OCI-LY7 (cell line): Measurements from ENCODE around the gene PITPNC1. TPM values are rescaled to one million over a fixed set of nuclear protein-coding genes. Genes with fewer than 3 reads are reported as not detected.
"Not testable (repeated sequence)": the region's sequence is repeated elsewhere in the genome, so short reads cannot be mapped to it uniquely, and the experiment has no call there.

Source experiments
- BruUV-seq: library from RNA; stranded (reverse); fragments of 400-500 nt; replicated peaks from 2 replicates; lab custom pipeline; 2021; lab: Mats Ljungman, UMichigan
- CTCF ChIA-PET: fragments of 300-600 bp; sonication (Branson Sonifier 250); formaldehyde crosslinking; loops from one replicate; lab custom pipeline; 2022; ENCODE audit warnings: antibody characterized with exemption; ENCODE audit not compliant: unreplicated experiment; lab: Charles Lee
- POLR2A ChIA-PET: fragments of 300-600 bp; sonication (Branson Sonifier 250); formaldehyde crosslinking; loops from one replicate; lab custom pipeline; 2022; ENCODE audit warnings: antibody characterized with exemption; lab: Charles Lee
- DNase-seq: peaks from one replicate; pipeline ENCODE4 v3.0.0-alpha.2; 2015; ENCODE audit warnings: low spot score
- H2AFZ ChIP-seq: fragments of 200-600 bp; sonication (generic), shearing (Covaris generic); 2 replicates; pipeline ENCODE4 v1.6.1; 2014; ENCODE audit warnings: mild to moderate bottlenecking, antibody characterized with exemption, low read length, moderate library complexity
- H3K27ac ChIP-seq: fragments of 200-600 bp; sonication (generic); 2 replicates; pipeline ENCODE4 v1.5.1; 2014; ENCODE audit warnings: mixed run types, low read depth, mild to moderate bottlenecking, moderate library complexity, low read length, inconsistent platforms; ENCODE audit not compliant: poor library complexity, severe bottlenecking
- H3K36me3 ChIP-seq: fragments of 200-600 bp; sonication (generic); 2 replicates; pipeline ENCODE4 v1.6.1; 2014; ENCODE audit warnings: mild to moderate bottlenecking, antibody characterized with exemption, low read length, moderate library complexity, mixed read lengths; ENCODE audit not compliant: insufficient read depth
- H3K4me1 ChIP-seq: fragments of 200-600 bp; sonication (generic); 2 replicates; pipeline ENCODE4 v1.5.1; 2014; ENCODE audit warnings: mild to moderate bottlenecking, low read length; ENCODE audit not compliant: insufficient read depth, poor library complexity, severe bottlenecking
- H3K4me2 ChIP-seq: fragments of 200-600 bp; sonication (generic); 2 replicates; pipeline ENCODE4 v1.6.1; 2014; ENCODE audit warnings: mild to moderate bottlenecking, low read length
- H3K4me3 ChIP-seq: fragments of 200-600 bp; sonication (generic); 2 replicates; pipeline ENCODE4 v1.5.1; 2014; ENCODE audit warnings: mild to moderate bottlenecking, low read depth, low read length; ENCODE audit not compliant: poor library complexity, severe bottlenecking
- H3K79me2 ChIP-seq: fragments of 200-600 bp; sonication (generic); 2 replicates; pipeline ENCODE4 v1.6.1; 2016; ENCODE audit warnings: low read depth, mild to moderate bottlenecking, low read length, moderate library complexity, mixed read lengths; ENCODE audit not compliant: insufficient read depth
- H3K9me2 ChIP-seq: fragments of 200-600 bp; sonication (generic); 2 replicates; pipeline ENCODE4 v1.6.1; 2016; ENCODE audit warnings: mild to moderate bottlenecking, low read length, mixed read lengths; ENCODE audit not compliant: insufficient read depth
- H3K9me3 ChIP-seq: fragments of 200-600 bp; sonication (generic); 2 replicates; pipeline ENCODE4 v1.6.1; 2014; ENCODE audit warnings: mild to moderate bottlenecking, mixed run types, low read length, mixed read lengths
- H4K20me1 ChIP-seq: fragments of 200-600 bp; sonication (generic); 2 replicates; pipeline ENCODE4 v1.6.1; 2014; ENCODE audit warnings: mild to moderate bottlenecking, antibody characterized with exemption, low read length, moderate library complexity, mixed read lengths; ENCODE audit not compliant: insufficient read depth
- CTCF ChIP-seq: fragments of 200-600 bp; sonication (generic); conservative IDR thresholded peaks from 2 replicates; pipeline ENCODE4 v1.5.1; 2014; ENCODE audit warnings: mild to moderate bottlenecking, antibody characterized with exemption, low read length, moderate library complexity, mixed read lengths
- EZH2phosphoT487 ChIP-seq: fragments of 200-600 bp; sonication (generic); IDR thresholded peaks from 2 replicates; pipeline ENCODE4 v1.6.1; 2018; ENCODE audit warnings: low read depth, borderline replicate concordance, mild to moderate bottlenecking, mixed run types, antibody characterized with exemption, low read length, moderate library complexity, mixed read lengths
- intact Hi-C: fragments of 100-400 bp; cut with micrococcal nuclease; formaldehyde crosslinking; loops from one replicate; pipeline ENCODE4 v1.10.0; 2022; ENCODE audit not compliant: unreplicated experiment
- total RNA-seq, 2 experiments: library from RNA; depleted of rRNA in 1 of 2; stranded (reverse); fragments of >200 nt in 1 of 2; shearing (Covaris generic) in 1 of 2; gene quantifications; 2 replicates each; pipeline ENCODE4 v1.2.3, GENCODE V29; 2014 to 2022

PITPNC1 gene
- total RNA-seq, 2 experiments from 2014 or later = 14.3 to 21.1 TPM

- Histone ChIP-seq H3K4me2 (no peak overlapping the region), H2AFZ (no peak overlapping the region), H3K27ac (no peak overlapping the region), H3K36me3 (no peaks in the 10 kb centered on the region), H3K4me1 (peaks cover 5% of the 10 kb centered on the region), H4K20me1 (no peaks in the 10 kb centered on the region), H3K9me3 (no peaks in the 10 kb centered on the region), H3K4me3 (no peak overlapping the region), H3K79me2 (no peaks in the 10 kb centered on the region), H3K9me2 (no peaks in the 10 kb centered on the region)
- POLR2A ChIA-PET = no interaction called here
- DNase-seq = no peak
- TF ChIP-seq CTCF (no peak), EZH2phosphoT487 (no peak)
- intact Hi-C loops = no loop called here
- CTCF ChIA-PET = no interaction called here
- no TSS peak for BruUV-seq
These were observed 199.5 kb downstream of the PITPNC1 start for GRCh38 chr17:67576471-67577115.

- Histone ChIP-seq H2AFZ (no peak overlapping the region), H4K20me1 (no peaks in the 10 kb centered on the region), H3K4me3 (no peak overlapping the region), H3K4me2 (no peak overlapping the region), H3K9me2 (no peaks in the 10 kb centered on the region), H3K27ac (no peak overlapping the region), H3K4me1 (peaks cover 5% of the 10 kb centered on the region), H3K79me2 (no peaks in the 10 kb centered on the region), H3K36me3 (no peaks in the 10 kb centered on the region), H3K9me3 (no peaks in the 10 kb centered on the region)
- intact Hi-C loops = no loop called here
- POLR2A ChIA-PET = interaction anchor here (0.6 kb wide), 1 partner anchor 80 kb away, joined by 3 read pairs; no protein-coding TSS in a partner anchor
- no peak for TF ChIP-seq CTCF
- no peak for TF ChIP-seq EZH2phosphoT487
- no peak for DNase-seq
- CTCF ChIA-PET = no interaction called here
- BruUV-seq = no TSS peak
These were observed 200.5 kb downstream of the PITPNC1 start for GRCh38 chr17:67577429-67578141.

- no peak overlapping the region for H3K27ac ChIP-seq
- no peak for DNase-seq
- intact Hi-C loops = no loop called here
- H3K9me2 ChIP-seq = no peaks in the 10 kb centered on the region
- no peaks in the 10 kb centered on the region for H3K79me2 ChIP-seq
- TF ChIP-seq EZH2phosphoT487 (no peak), CTCF (no peak)
- peaks cover 5% of the 10 kb centered on the region for H3K4me1 ChIP-seq
- H3K9me3 ChIP-seq = no peaks in the 10 kb centered on the region
- no peak overlapping the region for H3K4me3 ChIP-seq
- POLR2A ChIA-PET = no interaction called here
- H2AFZ ChIP-seq = no peak overlapping the region
- no peaks in the 10 kb centered on the region for H3K36me3 ChIP-seq
- H4K20me1 ChIP-seq = no peaks in the 10 kb centered on the region
- CTCF ChIA-PET = no interaction called here
- no peak overlapping the region for H3K4me2 ChIP-seq
- no TSS peak for BruUV-seq
These were observed 201.0 kb downstream of the PITPNC1 start for GRCh38 chr17:67578142-67578457.

- POLR2A ChIA-PET, H3K36me3 ChIP-seq, H3K9me3 ChIP-seq, DNase-seq, intact Hi-C loops, BruUV-seq, H3K4me2 ChIP-seq, H4K20me1 ChIP-seq, H3K79me2 ChIP-seq, H3K4me3 ChIP-seq, CTCF ChIA-PET, H3K4me1 ChIP-seq, H2AFZ ChIP-seq, H3K27ac ChIP-seq, H3K9me2 ChIP-seq: not testable (repeated sequence)
These were observed 201.8 kb downstream of the PITPNC1 start for GRCh38 chr17:67578679-67579405.
